GM04503 (cell line): Measurements from ENCODE around the gene EEF1G.
"Not testable (repeated sequence)": the region's sequence is repeated elsewhere in the genome, so short reads cannot be mapped to it uniquely, and the experiment has no call there.

Experiments
- DNase-seq: peaks from one replicate; pipeline ENCODE4 v3.0.0-alpha.2; 2012; ENCODE audit warnings: low read depth

Gene EEF1G

GRCh38 chr11:62554387-62555167 lies 19.1 kb downstream of the EEF1G start:
- no peak for DNase-seq

GRCh38 chr11:62553839-62554361 lies 19.8 kb downstream of the EEF1G start:
- peak; percentile 82 for DNase-seq

GRCh38 chr11:62553080-62553838 lies 20.4 kb downstream of the EEF1G start:
- DNase-seq: peak; percentile 93

DNA sequence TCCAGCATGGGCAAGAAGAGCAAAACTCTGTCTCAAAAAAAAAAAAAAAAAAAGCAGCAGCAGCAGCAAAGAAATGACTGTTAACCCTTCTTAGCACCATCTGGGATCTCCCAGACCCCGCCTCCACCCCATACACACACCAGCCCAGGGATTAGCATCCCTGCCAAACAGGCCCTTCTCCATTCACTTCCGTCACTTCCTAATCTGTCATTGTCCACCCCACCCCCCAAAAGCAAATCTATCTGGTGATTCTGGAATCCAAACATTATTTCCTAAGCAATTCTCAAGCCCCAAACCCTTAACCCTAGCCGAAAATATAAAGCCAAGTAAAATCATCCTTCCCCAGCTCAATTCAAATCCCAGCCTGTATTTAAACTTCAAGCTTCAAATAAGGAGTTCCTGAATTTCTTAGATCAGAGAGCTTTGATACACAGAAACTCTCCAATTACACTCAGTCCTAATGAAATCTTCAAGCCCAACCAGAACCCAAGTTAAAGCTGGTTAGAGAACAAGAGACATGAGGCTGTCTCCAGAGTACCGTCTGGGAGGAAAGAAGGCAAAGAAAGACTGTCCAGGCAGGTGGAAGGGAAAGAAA lies 21.1 kb downstream of the EEF1G start:
- DNase-seq: no peak

- not testable (repeated sequence) for DNase-seq
Observed at GRCh38 chr11:62550478-62550877, 23.2 kb downstream of the EEF1G start.

DNA sequence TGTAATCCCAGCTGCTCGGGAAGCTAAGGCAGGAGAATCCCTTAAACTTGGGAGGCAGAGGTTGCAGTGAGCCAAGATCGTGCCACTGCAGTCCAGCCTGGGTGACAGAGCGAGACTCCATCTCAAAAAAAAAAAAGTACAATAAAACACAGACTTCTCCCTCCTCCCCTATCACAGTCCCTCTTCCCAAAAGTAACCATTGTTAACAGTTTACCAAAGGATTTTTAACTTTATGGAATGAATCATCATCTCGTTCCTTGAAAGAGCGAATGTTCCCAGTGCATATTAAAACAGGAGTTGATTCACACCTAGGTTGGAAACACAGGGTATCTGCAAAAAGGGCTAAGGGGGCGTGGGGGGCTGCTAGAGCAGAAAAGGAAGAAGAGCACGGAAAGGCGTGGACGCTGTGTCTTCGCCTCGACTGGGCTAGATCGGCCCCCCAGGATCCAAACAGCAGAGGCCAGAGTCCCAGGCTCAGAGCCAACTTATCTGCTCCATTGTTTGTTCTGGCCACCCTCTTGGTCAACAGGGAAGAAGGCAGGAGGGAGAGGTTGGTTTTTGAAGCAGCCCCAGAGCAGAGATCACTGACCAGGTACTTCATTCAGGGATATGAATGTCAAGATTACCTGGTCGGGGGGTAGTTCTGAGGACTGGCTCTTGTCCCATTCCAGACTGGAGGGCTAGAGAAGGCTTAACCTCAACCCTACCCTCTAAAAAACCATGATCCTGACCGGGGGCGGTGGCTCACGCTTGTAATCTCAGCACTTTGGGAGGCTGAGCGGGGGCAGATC lies 25.0 kb downstream of the EEF1G start:
- DNase-seq: no peak

- DNase-seq: no peak
Observed at GRCh38 chr11:62547691-62548281, 25.9 kb downstream of the EEF1G start.

GRCh38 chr11:62546929-62547625 lies 26.6 kb downstream of the EEF1G start:
- no peak for DNase-seq

- no peak for DNase-seq
Observed at GRCh38 chr11:62546244-62546928, 27.3 kb downstream of the EEF1G start, which contains the start of gene AHNAK. Gene AHNAK (minus strand): TSS chr11:62546806. CDS start chr11:62536098, 10,708 bp downstream.

DNA sequence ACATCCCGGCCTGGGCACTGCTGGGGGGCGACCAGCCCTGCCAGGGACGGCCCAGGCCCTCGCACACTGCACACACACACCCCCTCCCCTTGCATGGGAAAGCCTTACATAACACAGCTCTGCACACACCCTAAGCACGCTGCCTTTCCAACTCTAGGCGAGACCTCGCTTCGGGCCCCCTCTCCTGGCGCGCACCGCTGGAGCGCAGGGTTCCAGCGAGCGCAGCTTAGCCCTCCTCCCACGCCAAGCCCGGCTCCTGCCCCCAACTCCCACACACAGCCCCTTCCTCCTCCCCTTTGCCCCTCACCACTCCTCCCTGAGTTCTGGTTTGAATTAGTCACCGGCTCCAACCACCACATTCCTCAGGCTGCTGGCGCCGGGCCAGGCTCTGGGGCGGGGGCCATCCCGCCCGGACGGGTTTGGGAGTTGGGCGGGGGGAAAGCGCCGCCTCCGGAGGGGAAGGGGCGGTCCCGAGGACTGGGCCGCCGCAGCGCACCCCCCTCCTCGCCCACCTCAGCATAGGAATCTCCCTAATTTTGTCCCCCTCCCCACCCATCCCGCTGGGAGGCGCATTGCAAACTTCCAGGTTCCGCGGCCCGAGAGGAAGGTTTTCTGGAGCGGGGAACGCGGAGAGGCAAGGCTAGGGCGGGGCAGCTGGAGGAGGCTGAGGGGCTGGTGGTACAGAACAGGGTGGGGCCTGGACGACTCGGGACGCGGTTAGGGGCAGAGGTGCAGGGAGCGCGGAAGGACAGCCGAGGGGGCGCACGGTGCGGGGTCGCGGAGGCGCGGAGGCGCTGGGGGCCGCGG lies 28.1 kb downstream of the EEF1G start:
- peak; percentile 57 for DNase-seq

DNA sequence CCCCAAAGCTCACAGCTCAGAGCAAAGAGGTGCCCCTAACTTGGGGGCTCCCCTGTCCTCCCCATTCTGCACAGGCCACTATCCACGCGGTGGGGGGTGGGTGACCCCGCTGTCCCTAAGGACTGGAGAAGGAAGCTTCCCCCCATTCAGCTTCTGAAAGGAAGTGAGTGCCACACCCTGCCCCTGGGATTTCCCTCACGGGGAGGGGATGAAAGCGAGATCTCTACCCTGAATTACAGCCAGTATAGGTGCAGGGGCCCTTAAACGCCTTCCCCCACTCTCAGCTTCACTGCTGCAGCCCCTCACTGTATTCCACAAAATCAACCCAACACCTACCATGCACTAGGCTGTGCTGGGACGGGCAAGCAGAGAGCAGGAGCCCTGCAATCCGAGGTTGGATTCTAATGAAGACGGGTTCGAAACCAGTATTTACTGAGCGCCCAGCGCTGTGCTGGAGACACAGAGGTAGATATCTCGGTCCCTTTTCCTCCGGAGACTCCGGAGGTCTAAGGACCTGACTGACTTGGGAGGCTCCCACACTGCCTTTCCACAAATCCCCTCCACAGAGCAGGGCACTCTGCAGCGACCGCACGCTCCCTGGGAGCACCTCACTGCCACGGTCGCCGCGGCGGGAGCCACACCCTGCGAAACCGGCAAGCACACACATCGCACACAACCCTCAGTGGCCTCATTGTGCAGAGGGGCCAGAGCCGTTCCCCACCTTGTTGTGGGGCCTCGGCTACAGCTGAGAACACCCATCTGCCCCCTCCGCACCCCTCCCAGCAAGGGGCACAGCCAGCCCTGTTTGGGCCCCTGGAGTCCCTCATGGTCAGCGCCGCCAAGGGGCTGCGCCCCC lies 28.9 kb downstream of the EEF1G start:
- DNase-seq: no peak

DNA sequence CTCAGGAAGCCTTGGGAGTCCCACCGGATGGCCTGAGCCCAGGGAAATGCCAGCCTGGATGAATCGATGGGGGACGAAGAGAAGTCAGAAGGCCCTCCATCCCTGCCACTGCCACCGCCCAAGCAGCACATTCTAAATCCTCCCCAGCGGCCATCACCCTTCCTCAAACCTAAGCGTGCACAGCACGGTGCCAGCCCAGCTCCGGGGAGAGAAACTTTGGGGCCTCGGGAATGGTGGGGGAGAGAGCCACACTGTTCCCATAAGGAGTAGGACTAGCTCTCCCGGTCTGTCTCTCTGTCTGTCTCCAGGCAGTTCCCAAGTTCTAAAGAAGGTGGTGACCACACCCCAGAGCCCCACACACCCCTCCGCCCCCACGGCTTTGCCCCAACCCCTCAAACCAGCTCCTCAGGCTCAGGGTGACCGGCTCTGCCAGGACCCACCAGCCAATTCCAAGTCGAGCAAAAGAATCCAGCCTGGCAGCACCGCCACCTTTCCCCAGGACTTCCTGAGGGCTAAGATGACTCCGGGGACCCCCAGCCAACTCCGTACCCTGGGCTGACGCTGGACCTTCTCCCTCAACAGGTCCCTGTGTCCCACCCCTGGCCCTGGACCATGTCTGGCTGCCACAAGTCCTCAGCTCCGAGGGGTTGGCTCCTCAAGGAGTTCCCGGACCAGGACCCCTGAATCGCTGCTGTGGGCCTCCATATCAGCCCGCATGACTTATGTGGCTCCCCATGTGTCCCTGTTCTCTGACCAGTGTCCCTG lies 29.8 kb downstream of the EEF1G start:
- DNase-seq: no peak

- DNase-seq: peak; percentile 43
Observed at GRCh38 chr11:62542750-62543567, 30.7 kb downstream of the EEF1G start.

DNA sequence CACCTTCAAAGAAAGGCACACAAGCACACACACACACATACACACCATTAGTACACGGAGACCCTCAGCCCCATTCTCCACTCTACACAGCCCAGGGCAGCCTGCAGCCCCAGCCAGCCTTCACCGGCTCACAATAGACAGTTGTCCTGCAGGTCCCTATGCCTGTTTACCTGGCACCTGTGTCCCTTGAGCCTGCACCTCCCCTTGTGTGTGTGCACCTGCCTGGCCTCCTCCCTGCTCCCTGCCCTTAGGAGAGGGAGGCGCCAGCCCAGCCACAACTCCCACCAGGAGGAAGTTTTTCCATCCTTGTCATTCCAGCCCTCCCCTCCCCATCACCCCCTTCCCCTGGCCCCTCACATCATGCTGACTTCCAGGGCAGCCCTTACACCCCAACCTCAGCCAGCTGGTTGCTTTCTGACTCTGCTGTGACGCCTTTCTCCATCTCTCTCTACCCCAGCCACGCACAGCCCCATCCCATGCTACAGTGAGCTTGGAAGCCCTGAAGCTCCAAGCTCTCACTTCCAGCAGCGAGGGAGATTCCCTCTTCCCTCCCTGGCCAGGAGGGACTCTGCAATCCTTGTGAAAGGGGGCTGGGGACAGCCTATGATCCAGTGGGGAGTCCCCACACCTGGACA lies 31.5 kb downstream of the EEF1G start:
- no peak for DNase-seq

GRCh38 chr11:62540804-62541701 lies 32.6 kb downstream of the EEF1G start:
- no peak for DNase-seq
